ENCODE results near the gene BRINP3.

DNA sequence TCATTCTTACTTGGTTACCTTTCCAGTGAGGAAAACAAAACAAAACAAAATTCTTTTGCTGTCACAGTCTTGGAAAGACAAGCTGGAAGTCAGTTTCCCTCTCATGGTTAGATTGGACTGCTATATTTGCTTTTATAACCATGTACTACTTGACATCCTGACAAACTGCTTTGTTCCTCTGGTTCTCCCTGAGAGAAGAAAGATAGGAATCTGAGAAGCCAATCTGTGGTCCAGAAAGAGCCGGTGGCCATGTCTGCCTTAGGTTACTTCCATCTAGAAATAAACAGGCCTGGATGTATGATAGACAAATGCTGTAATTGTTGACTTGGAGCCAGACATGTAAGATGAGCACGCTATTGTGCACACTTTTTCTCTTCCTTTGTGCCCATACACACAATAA, 330.0 kb downstream of the BRINP3 start:
- TF ChIP-seq EZH2phosphoT487 (IDR thresholded peaks at IDR 0.05; ENCODE audit: borderline replicate concordance, low read depth, low read length), result no peak
- TF ChIP-seq, protein P1, sequence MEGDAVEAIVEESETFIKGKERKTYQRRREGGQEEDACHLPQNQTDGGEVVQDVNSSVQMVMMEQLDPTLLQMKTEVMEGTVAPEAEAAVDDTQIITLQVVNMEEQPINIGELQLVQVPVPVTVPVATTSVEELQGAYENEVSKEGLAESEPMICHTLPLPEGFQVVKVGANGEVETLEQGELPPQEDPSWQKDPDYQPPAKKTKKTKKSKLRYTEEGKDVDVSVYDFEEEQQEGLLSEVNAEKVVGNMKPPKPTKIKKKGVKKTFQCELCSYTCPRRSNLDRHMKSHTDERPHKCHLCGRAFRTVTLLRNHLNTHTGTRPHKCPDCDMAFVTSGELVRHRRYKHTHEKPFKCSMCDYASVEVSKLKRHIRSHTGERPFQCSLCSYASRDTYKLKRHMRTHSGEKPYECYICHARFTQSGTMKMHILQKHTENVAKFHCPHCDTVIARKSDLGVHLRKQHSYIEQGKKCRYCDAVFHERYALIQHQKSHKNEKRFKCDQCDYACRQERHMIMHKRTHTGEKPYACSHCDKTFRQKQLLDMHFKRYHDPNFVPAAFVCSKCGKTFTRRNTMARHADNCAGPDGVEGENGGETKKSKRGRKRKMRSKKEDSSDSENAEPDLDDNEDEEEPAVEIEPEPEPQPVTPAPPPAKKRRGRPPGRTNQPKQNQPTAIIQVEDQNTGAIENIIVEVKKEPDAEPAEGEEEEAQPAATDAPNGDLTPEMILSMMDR (conservative IDR thresholded peaks at IDR 0.05; ENCODE audit: low read length), result no peak

Data from OCI-LY7 (cell line).